Esophagus muscularis mucosa (tissue), 4 donors: Measurements from ENCODE around the gene B3GNT7.

ENCODE experiments used
- EP300 ChIP-seq: sonication (generic); formaldehyde crosslinking; IDR thresholded peaks from one replicate; pipeline ENCODE4 v1.6.1; 2017; ENCODE audit warnings: antibody characterized with exemption
- POLR2A ChIP-seq: fragments of 450-650 bp; IDR thresholded peaks from one replicate; pipeline ENCODE4 v1.6.1; 2017; ENCODE audit warnings: antibody characterized with exemption, moderate library complexity, mild to moderate bottlenecking, low read depth
- POLR2AphosphoS5 ChIP-seq, 2 donors: sonication (generic); formaldehyde crosslinking; IDR thresholded peaks; one replicate each; pipeline ENCODE4 v1.6.1; 2017; ENCODE audit warnings: antibody characterized with exemption in 2 of 2
- TF ChIP-seq, protein P1 (sequence below), 3 experiments: fragments of 200-600 bp in 2 of 3; fragments of 450-650 bp in 1 of 3; sonication (generic) in 2 of 3; IDR thresholded peaks; one replicate each; pipeline ENCODE4 v1.5.1; 2017 to 2019; ENCODE audit warnings: antibody characterized with exemption in 3 of 3, mild to moderate bottlenecking in 2 of 3, moderate library complexity in 1 of 3

DNA sequence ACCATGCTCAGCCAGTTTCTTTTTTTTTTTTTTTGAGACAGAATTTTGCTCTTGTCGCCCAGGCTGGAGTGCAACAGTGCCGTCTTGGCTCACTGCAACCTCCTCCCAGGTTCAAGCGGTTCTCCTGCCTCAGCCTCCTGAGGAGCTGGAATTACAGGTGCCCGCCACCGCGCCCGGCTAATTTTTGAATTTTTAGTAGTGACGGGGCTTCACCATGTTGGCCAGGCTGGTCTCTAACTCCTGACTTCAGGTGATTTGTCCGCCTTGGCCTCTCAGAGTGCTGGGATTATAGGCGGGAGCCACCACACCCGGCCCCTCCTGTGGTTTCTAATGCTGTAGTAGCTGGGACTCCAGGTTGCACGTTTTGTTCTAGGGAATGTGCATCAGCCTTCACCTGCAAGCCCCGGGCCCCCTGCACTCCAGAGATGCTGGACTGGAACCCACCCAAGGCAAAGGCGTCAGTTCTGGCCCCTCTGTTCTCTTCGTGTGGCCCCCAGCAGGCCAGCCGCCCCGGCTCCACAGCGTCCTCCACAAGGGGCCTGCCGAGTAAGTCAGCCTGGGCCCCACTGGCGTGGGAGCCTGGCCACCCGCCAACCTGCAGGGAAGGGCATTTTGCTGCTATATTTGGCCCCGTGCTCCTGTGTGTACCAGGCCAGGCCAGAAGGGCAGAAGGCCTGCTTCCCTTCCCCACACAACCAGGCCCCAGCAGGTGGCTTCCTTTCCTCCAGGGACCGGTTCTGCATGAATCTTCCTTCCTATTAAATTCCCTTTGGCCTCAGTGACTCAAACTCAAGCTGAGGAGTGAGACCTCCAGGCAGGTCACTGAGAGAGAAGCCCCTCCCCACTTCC lies 25.7 kb upstream of the B3GNT7 start:
- TF ChIP-seq, protein P1, sequence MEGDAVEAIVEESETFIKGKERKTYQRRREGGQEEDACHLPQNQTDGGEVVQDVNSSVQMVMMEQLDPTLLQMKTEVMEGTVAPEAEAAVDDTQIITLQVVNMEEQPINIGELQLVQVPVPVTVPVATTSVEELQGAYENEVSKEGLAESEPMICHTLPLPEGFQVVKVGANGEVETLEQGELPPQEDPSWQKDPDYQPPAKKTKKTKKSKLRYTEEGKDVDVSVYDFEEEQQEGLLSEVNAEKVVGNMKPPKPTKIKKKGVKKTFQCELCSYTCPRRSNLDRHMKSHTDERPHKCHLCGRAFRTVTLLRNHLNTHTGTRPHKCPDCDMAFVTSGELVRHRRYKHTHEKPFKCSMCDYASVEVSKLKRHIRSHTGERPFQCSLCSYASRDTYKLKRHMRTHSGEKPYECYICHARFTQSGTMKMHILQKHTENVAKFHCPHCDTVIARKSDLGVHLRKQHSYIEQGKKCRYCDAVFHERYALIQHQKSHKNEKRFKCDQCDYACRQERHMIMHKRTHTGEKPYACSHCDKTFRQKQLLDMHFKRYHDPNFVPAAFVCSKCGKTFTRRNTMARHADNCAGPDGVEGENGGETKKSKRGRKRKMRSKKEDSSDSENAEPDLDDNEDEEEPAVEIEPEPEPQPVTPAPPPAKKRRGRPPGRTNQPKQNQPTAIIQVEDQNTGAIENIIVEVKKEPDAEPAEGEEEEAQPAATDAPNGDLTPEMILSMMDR (IDR thresholded peaks at IDR 0.05): no peak
- TF ChIP-seq POLR2A: no peak
- TF ChIP-seq POLR2AphosphoS5 (IDR thresholded peaks at IDR 0.05): no peak
- TF ChIP-seq EP300: no peak
